ENCODE measurements around the gene RHD. TPM values are rescaled to one million over a fixed set of nuclear protein-coding genes. Genes with fewer than 3 reads are reported as not detected.

Gene RHD
- total and polyA plus RNA-seq, 2 of the 4 experiments (the other 2 are of a cell fraction): not detected

DNA sequence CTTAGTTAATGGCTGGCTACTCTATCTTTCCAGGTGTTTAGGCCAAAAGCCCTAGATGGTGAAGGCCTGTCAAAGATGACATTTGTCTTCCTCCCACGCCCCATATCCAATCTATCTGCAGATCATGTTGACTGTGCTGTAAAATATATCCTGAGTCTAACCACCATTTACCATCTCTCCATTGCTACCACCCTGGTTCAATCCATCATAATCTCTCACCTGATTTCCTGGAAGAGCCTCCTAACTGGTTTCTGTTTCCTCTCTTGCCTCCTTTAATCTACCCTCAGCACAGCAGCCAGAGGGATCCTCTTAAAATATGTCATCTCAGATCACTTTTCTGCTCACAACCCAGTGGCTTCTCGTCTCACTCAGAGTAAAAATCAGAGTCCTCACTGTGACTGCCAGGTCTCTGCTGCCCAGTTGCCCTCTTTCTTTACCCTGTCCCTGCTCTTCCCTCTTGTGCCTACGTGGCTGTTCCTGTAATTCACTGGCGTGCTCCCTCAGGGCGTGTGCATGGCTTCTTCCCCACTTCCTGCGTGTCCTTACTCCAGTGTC lies 83.6 kb downstream of the RHD start:
- Histone ChIP-seq H3K4me3 (ENCODE audit: insufficient read depth, low read depth, low read length) (no peak overlapping the region), H3K56ac (ENCODE audit: extremely low read depth, insufficient read depth, low read length) (no peak overlapping the region), H2AK5ac (ENCODE audit: low read depth, low read length) (peak overlapping the region; percentile 94; the same call in 1 of the 2 replicates), H3K4me1 (ENCODE audit: control insufficient read depth, insufficient read depth, low read length) (peaks cover 5% of the 10 kb centered on the region), H4K20me1 (ENCODE audit: insufficient read depth, low read length) (peaks cover 3% of the 10 kb centered on the region; the same call in 1 of the 2 replicates), H3K18ac (ENCODE audit: low read depth, low read length) (no peak overlapping the region; the same call in 1 of the 2 replicates), H3K4me2 (ENCODE audit: low read depth, low read length) (no peak overlapping the region), H4K8ac (ENCODE audit: low read depth in 2 of 2, low read length in 2 of 2) (no peak overlapping the region), H3K14ac (replicated peaks; ENCODE audit: low read depth, low read length) (no peak overlapping the region), H3K4ac (ENCODE audit: low read depth, low read length) (0 out of 2 replicates have a peak overlapping the region, but pooled peaks have one; percentile 3), H3K36me3 (ENCODE audit: control insufficient read depth, insufficient read depth, low read length) (peaks cover 32% of the 10 kb centered on the region), H2BK5ac (ENCODE audit: low read depth, low read length, poor library complexity, severe bottlenecking) (peak overlapping the region; percentile 17), H3K27ac (ENCODE audit: insufficient read depth, low read length) (no peak overlapping the region), H2BK20ac (ENCODE audit: low read depth, low read length) (no peak overlapping the region), H3K9me3 (ENCODE audit: control insufficient read depth, insufficient read depth, low read length) (no peaks in the 10 kb centered on the region), H2AK9ac (replicated peaks; ENCODE audit: low read depth, low read length, poor library complexity) (no peak overlapping the region), H3K9me1 (ENCODE audit: insufficient read depth, low read length) (peaks cover 11% of the 10 kb centered on the region), H3K27me3 (ENCODE audit: control insufficient read depth, insufficient read depth, low read length) (no peaks in the 10 kb centered on the region), H4K5ac (ENCODE audit: low read depth, low read length) (no peak overlapping the region), H3K23ac (ENCODE audit: low read depth, low read length) (0 out of 2 replicates have a peak overlapping the region, but pooled peaks have one; percentile 34), H3K79me1 (ENCODE audit: low read depth in 1 of 2, low read length in 2 of 2) (peaks cover 16 to 53% of the 10 kb centered on the region in 2 experiments), H4K91ac (ENCODE audit: insufficient read depth, low read depth, low read length) (no peak overlapping the region), H2BK15ac (ENCODE audit: low read depth, low read length) (no peak overlapping the region), H2AFZ (replicated peaks; ENCODE audit: low read length, poor library complexity) (no peak overlapping the region), H2BK120ac (ENCODE audit: low read depth, low read length) (no peak overlapping the region), H3K9ac (ENCODE audit: low read depth, low read length) (no peak overlapping the region)
- TF ChIP-seq RAD21 (IDR thresholded peaks at IDR 0.05; ENCODE audit: low read length) (no peak), MXI1 (IDR thresholded peaks at IDR 0.05; ENCODE audit: borderline replicate concordance, low read depth, low read length) (no peak), NFE2L2 (IDR thresholded peaks at IDR 0.05; ENCODE audit: low read depth, low read length) (no peak), BHLHE40 (IDR thresholded peaks at IDR 0.05; ENCODE audit: low read depth, low read length) (no peak), RCOR1 (IDR thresholded peaks at IDR 0.05; ENCODE audit: insufficient replicate concordance, low read length) (no peak), CHD1 (IDR thresholded peaks at IDR 0.05; ENCODE audit: low read depth, low read length) (no peak), MAZ (IDR thresholded peaks at IDR 0.05; ENCODE audit: borderline replicate concordance, low read depth, low read length) (no peak), RFX5 (IDR thresholded peaks at IDR 0.05; ENCODE audit: low read depth, low read length) (no peak), POLR2A (IDR thresholded peaks at IDR 0.05; ENCODE audit: low read depth, low read length) (no peak), CEBPB (IDR thresholded peaks at IDR 0.05; ENCODE audit: low read depth, low read length) (no peak), FOS (IDR thresholded peaks at IDR 0.05; ENCODE audit: low read depth, low read length) (no peak), MAFK (IDR thresholded peaks at IDR 0.05; ENCODE audit: low read depth, low read length) (no peak), SMC3 (IDR thresholded peaks at IDR 0.05; ENCODE audit: low read depth, low read length) (no peak)
- TF ChIP-seq, protein P1, sequence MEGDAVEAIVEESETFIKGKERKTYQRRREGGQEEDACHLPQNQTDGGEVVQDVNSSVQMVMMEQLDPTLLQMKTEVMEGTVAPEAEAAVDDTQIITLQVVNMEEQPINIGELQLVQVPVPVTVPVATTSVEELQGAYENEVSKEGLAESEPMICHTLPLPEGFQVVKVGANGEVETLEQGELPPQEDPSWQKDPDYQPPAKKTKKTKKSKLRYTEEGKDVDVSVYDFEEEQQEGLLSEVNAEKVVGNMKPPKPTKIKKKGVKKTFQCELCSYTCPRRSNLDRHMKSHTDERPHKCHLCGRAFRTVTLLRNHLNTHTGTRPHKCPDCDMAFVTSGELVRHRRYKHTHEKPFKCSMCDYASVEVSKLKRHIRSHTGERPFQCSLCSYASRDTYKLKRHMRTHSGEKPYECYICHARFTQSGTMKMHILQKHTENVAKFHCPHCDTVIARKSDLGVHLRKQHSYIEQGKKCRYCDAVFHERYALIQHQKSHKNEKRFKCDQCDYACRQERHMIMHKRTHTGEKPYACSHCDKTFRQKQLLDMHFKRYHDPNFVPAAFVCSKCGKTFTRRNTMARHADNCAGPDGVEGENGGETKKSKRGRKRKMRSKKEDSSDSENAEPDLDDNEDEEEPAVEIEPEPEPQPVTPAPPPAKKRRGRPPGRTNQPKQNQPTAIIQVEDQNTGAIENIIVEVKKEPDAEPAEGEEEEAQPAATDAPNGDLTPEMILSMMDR (conservative IDR thresholded peaks at IDR 0.05; ENCODE audit: low read depth, low read length): no peak
- TF ChIP-seq, protein P2, sequence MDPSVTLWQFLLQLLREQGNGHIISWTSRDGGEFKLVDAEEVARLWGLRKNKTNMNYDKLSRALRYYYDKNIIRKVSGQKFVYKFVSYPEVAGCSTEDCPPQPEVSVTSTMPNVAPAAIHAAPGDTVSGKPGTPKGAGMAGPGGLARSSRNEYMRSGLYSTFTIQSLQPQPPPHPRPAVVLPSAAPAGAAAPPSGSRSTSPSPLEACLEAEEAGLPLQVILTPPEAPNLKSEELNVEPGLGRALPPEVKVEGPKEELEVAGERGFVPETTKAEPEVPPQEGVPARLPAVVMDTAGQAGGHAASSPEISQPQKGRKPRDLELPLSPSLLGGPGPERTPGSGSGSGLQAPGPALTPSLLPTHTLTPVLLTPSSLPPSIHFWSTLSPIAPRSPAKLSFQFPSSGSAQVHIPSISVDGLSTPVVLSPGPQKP (IDR thresholded peaks at IDR 0.05; ENCODE audit: borderline replicate concordance, low read depth, low read length): no peak
- TF ChIP-seq, protein P3, sequence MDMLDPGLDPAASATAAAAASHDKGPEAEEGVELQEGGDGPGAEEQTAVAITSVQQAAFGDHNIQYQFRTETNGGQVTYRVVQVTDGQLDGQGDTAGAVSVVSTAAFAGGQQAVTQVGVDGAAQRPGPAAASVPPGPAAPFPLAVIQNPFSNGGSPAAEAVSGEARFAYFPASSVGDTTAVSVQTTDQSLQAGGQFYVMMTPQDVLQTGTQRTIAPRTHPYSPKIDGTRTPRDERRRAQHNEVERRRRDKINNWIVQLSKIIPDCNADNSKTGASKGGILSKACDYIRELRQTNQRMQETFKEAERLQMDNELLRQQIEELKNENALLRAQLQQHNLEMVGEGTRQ (IDR thresholded peaks at IDR 0.05; ENCODE audit: low read depth, low read length): no peak
- dilution Hi-C loops (cut with HindIII; ENCODE audit: low sequenced_read_pairs, unreplicated experiment): no loop called here
- WGBS, 2 experiments (ENCODE audit: extremely low coverage in 2 of 2, insufficient read length in 1 of 2): 84% methylated on average over 2 of the region's 6 CpGs; no CpG with 5 or more reads in 1 of the 2 experiments
- ATAC-seq (ENCODE audit: low read depth) (no peak), DNase-seq (no peak)
- intact Hi-C loops (cut with micrococcal nuclease): no loop called here
- no TSS peak for BruUV-seq (replicated peaks)
- CTCF ChIA-PET: no interaction called here
- in situ Hi-C loops (cut with MboI; ENCODE audit: low sequenced_read_pairs): no loop called here
- POLR2A ChIA-PET (ENCODE audit: unreplicated experiment): no interaction called here

Measured in IMR-90 (cell line).